Activated CD4-positive, alpha-beta T cell treated with anti-CD3 and anti-CD28 coated beads for 36 hours (primary cell): ENCODE measurements around the gene RELB. TPM values are rescaled to one million over a fixed set of nuclear protein-coding genes. Genes with fewer than 3 reads are reported as not detected.

Source experiments
- ATAC-seq: fragments of 200-7000 bp; cut with Tn5 transposase; one replicate; pipeline ENCODE4 v1.10.0; 2021; ENCODE audit warnings: mild to moderate bottlenecking, moderate library complexity
- CTCF ChIA-PET: fragments of 350-600 bp; sonication (Branson Sonifier 250); formaldehyde crosslinking; loops from one replicate; lab custom pipeline; 2021; ENCODE audit warnings: antibody characterized with exemption; lab: Charles Lee
- POLR2A ChIA-PET: fragments of 350-600 bp; sonication (Branson Sonifier 250); formaldehyde crosslinking; loops from one replicate; lab custom pipeline; 2021; ENCODE audit warnings: antibody characterized with exemption, inconsistent platforms; lab: Charles Lee
- DNase-seq: peaks from one replicate; pipeline ENCODE4 v3.0.0-alpha.2; 2020
- H3K27ac Mint-ChIP-seq: one replicate; pipeline ENCODE4 v1.8.0; 2021; ENCODE audit warnings: mixed read lengths
- H3K27me3 Mint-ChIP-seq: one replicate; pipeline ENCODE4 v1.8.0; 2021; ENCODE audit warnings: mixed read lengths
- H3K36me3 Mint-ChIP-seq: one replicate; pipeline ENCODE4 v1.8.0; 2021; ENCODE audit warnings: low read depth, mixed read lengths
- H3K4me1 Mint-ChIP-seq: one replicate; pipeline ENCODE4 v1.8.0; 2021; ENCODE audit warnings: mixed read lengths
- H3K4me3 Mint-ChIP-seq: one replicate; pipeline ENCODE4 v1.8.0; 2021; ENCODE audit warnings: mild to moderate bottlenecking, moderate library complexity, mixed read lengths
- H3K9me3 Mint-ChIP-seq: one replicate; pipeline ENCODE4 v1.8.0; 2021; ENCODE audit warnings: low read depth, mixed read lengths
- intact Hi-C, 2 experiments: fragments of 100-400 bp; cut with DNase I in 1 of 2; cut with micrococcal nuclease in 1 of 2; formaldehyde crosslinking; loops; one replicate each; pipeline versions ENCODE4 v1.14.2 to v1.15.1; 2022 to 2024; cut with DNase I, micrococcal nuclease
- total RNA-seq, 2 experiments: library from RNA; stranded (reverse); gene quantifications; one replicate each; pipeline ENCODE4 v1.2.3, GENCODE V29; 2021

Gene RELB
- total RNA-seq, result 10 to 100 TPM; 43.8 to 51.2 TPM

- peaks cover 16% of the 10 kb centered on the region for H3K4me1 Mint-ChIP-seq
- ATAC-seq (peak; percentile 53), DNase-seq (peak; percentile 97)
- H3K36me3 Mint-ChIP-seq, result peaks cover 16% of the 10 kb centered on the region
- peak within 1 kb of the TSS; percentile 97 for H3K27ac Mint-ChIP-seq
- H3K9me3 Mint-ChIP-seq, result no peaks in the 10 kb centered on the region
- H3K27me3 Mint-ChIP-seq, result no peaks in the 10 kb centered on the region
- ChIA-PET POLR2A (interaction anchor here (0.6 to 1.4 kb wide), 4 partner anchors 9 to 177 kb away, joined by 3 to 8 read pairs (median 6); partner anchors contain the start of genes BLOC1S3, CLASRP and TRAPPC6A), CTCF (interaction anchor here (0.6 to 2.3 kb wide), 8 partner anchors 11 to 561 kb away, joined by 3 to 7 read pairs (median 3); partner anchors contain the start of gene CLASRP)
- intact Hi-C loops, result loop anchor here (1.0 to 5.0 kb wide), 15 partner anchors 38 to 506 kb away; partner anchors contain the start of genes BLOC1S3 (in 2 of the 2), TRAPPC6A (in 2 of the 2), CLASRP (in 1 of the 2) and CLPTM1 (in 1 of the 2)
- H3K4me3 Mint-ChIP-seq, result peak within 1 kb of the TSS; percentile 94
Measured at GRCh38 chr19:45001087-45001739, at the start of gene RELB. Gene RELB (plus strand): TSS chr19:45001464. CDS start chr19:45001580, 116 bp downstream.

GRCh38 chr19:44954278-44954648 lies 47.0 kb upstream of the RELB start:
- ATAC-seq (peak; percentile 3), DNase-seq (no peak)
- intact Hi-C loops, result loop anchor here (1.0 to 2.0 kb wide), 5 partner anchors 39 to 739 kb away; partner anchors contain the start of genes NECTIN2 (in 1 of the 2), POLR1G (in 1 of the 2) and QPCTL (in 1 of the 2)
- Mint-ChIP-seq H3K4me3 (peak overlapping the region; percentile 95), H3K36me3 (peaks cover 3% of the 10 kb centered on the region), H3K4me1 (peaks cover 34% of the 10 kb centered on the region), H3K27me3 (no peaks in the 10 kb centered on the region), H3K27ac (peak overlapping the region; percentile 100), H3K9me3 (no peaks in the 10 kb centered on the region)
- ChIA-PET POLR2A (interaction anchor here (0.9 to 1.6 kb wide), 4 partner anchors 48 to 224 kb away, joined by 3 to 5 read pairs (median 4); partner anchors contain the start of genes BLOC1S3, TOMM40 and TRAPPC6A), CTCF (interaction anchor here (0.5 to 1.1 kb wide), 4 partner anchors 70 to 453 kb away, joined by 3 read pairs; no protein-coding TSS in a partner anchor)

GRCh38 chr19:44954649-44955504 lies 46.4 kb upstream of the RELB start, which contains the start of gene CLPTM1:
Gene CLPTM1 (plus strand): TSS chr19:44955380. CDS start chr19:44955396, 16 bp downstream.
- ChIA-PET CTCF (interaction anchor here (1.1 to 1.3 kb wide), 2 partner anchors 231 to 366 kb away, joined by 3 read pairs; no protein-coding TSS in a partner anchor), POLR2A (interaction anchor here (0.6 to 1.6 kb wide), 5 partner anchors 47 to 223 kb away, joined by 3 to 5 read pairs (median 4); partner anchors contain the start of genes BLOC1S3, TOMM40 and TRAPPC6A)
- peaks cover 39% of the 10 kb centered on the region for H3K4me1 Mint-ChIP-seq
- ATAC-seq, result peak; percentile 94
- H3K9me3 Mint-ChIP-seq, result no peaks in the 10 kb centered on the region
- peak within 1 kb of the TSS; percentile 95 for H3K4me3 Mint-ChIP-seq
- intact Hi-C loops, result loop anchor here (1.0 to 5.0 kb wide), 17 partner anchors 40 to 932 kb away; partner anchors contain the start of genes NECTIN2 (in 2 of the 2), BLOC1S3 (in 1 of the 2), CLASRP (in 1 of the 2) and ERCC2 (in 1 of the 2)
- H3K27ac Mint-ChIP-seq, result peak within 1 kb of the TSS; percentile 100
- peak; percentile 99 for DNase-seq
- H3K36me3 Mint-ChIP-seq, result peaks cover 3% of the 10 kb centered on the region
- H3K27me3 Mint-ChIP-seq, result no peaks in the 10 kb centered on the region

- Mint-ChIP-seq H3K27me3 (no peaks in the 10 kb centered on the region), H3K4me1 (peaks cover 46% of the 10 kb centered on the region), H3K36me3 (peaks cover 3% of the 10 kb centered on the region), H3K9me3 (no peaks in the 10 kb centered on the region), H3K27ac (peak overlapping the region; percentile 93), H3K4me3 (peak overlapping the region; percentile 95)
- ChIA-PET CTCF (interaction anchor here (0.6 to 1.3 kb wide), 5 partner anchors 10 to 232 kb away, joined by 3 to 4 read pairs (median 3); no protein-coding TSS in a partner anchor), POLR2A (interaction anchor here (0.9 kb wide), 1 partner anchor 223 kb away, joined by 4 read pairs; the partner anchor contains the start of genes BLOC1S3 and TRAPPC6A)
- intact Hi-C loops, result loop anchor here (1.0 to 5.0 kb wide), 16 partner anchors 46 to 932 kb away; partner anchors contain the start of genes NECTIN2 (in 2 of the 2), BLOC1S3 (in 1 of the 2), CLASRP (in 1 of the 2) and ERCC2 (in 1 of the 2)
- DNase-seq (peak; percentile 15), ATAC-seq (peak; percentile 18)
Measured at GRCh38 chr19:44955505-44956439, 45.5 kb upstream of the RELB start.

GRCh38 chr19:44957526-44957925 lies 43.7 kb upstream of the RELB start:
- POLR2A ChIA-PET, result interaction anchor here (0.6 kb wide), 3 partner anchors 19 to 214 kb away, joined by 3 to 5 read pairs (median 4); no protein-coding TSS in a partner anchor
- Mint-ChIP-seq H3K4me1 (peaks cover 46% of the 10 kb centered on the region), H3K36me3 (peaks cover 8% of the 10 kb centered on the region), H3K27me3 (no peaks in the 10 kb centered on the region), H3K4me3 (no peak overlapping the region), H3K27ac (peak overlapping the region; percentile 59), H3K9me3 (no peaks in the 10 kb centered on the region)
- DNase-seq (no peak), ATAC-seq (no peak)
- intact Hi-C loops, result loop anchor here in 1 of 2 experiments (5.0 kb wide), 1 partner anchor 930 kb away; the partner anchor contains the start of gene IRF2BP1
- CTCF ChIA-PET, result interaction anchor here (0.6 to 1.2 kb wide), 4 partner anchors 31 to 52 kb away, joined by 3 read pairs; partner anchors contain the start of gene APOE

GRCh38 chr19:44958090-44958489 lies 43.2 kb upstream of the RELB start:
- ATAC-seq (no peak), DNase-seq (no peak)
- Mint-ChIP-seq H3K36me3 (peaks cover 8% of the 10 kb centered on the region), H3K4me3 (no peak overlapping the region), H3K27ac (peak overlapping the region; percentile 59), H3K27me3 (no peaks in the 10 kb centered on the region), H3K4me1 (peaks cover 46% of the 10 kb centered on the region), H3K9me3 (no peaks in the 10 kb centered on the region)
- POLR2A ChIA-PET, result interaction anchor here (0.6 to 0.7 kb wide), 2 partner anchors 176 to 215 kb away, joined by 5 to 6 read pairs; no protein-coding TSS in a partner anchor
- CTCF ChIA-PET, result interaction anchor here (1.0 kb wide), 1 partner anchor 31 kb away, joined by 3 read pairs; no protein-coding TSS in a partner anchor
- intact Hi-C loops, result loop anchor here in 1 of 2 experiments (5.0 kb wide), 1 partner anchor 929 kb away; the partner anchor contains the start of gene IRF2BP1

- peaks cover 38% of the 10 kb centered on the region for H3K4me1 Mint-ChIP-seq
- no peaks in the 10 kb centered on the region for H3K27me3 Mint-ChIP-seq
- peak overlapping the region; percentile 63 for H3K27ac Mint-ChIP-seq
Measured at GRCh38 chr19:44959691-44960090, 41.6 kb upstream of the RELB start.

GRCh38 chr19:44960906-44961728 lies 40.1 kb upstream of the RELB start:
- H3K27ac Mint-ChIP-seq, result no peak overlapping the region
- ChIA-PET POLR2A (interaction anchor here (0.9 kb wide), 1 partner anchor 78 kb away, joined by 3 read pairs; no protein-coding TSS in a partner anchor), CTCF (interaction anchor here (0.9 to 1.4 kb wide), 3 partner anchors 9 to 365 kb away, joined by 3 to 5 read pairs (median 4); no protein-coding TSS in a partner anchor)

More at GRCh38 chr19:44959691-44960090, 41.6 kb upstream of the RELB start:
- POLR2A ChIA-PET, result no interaction called here
- Mint-ChIP-seq H3K9me3 (no peaks in the 10 kb centered on the region), H3K4me3 (no peak overlapping the region), H3K36me3 (peaks cover 9% of the 10 kb centered on the region)
- no peak for ATAC-seq
- DNase-seq, result no peak
- CTCF ChIA-PET, result interaction anchor here (0.5 to 1.4 kb wide), 3 partner anchors 7 to 378 kb away, joined by 4 to 5 read pairs (median 4); no protein-coding TSS in a partner anchor
- intact Hi-C loops, result loop anchor here in 1 of 2 experiments (5.0 kb wide), 1 partner anchor 928 kb away; the partner anchor contains the start of gene IRF2BP1

More at GRCh38 chr19:44960906-44961728, 40.1 kb upstream of the RELB start:
- DNase-seq, result no peak
- Mint-ChIP-seq H3K27me3 (no peaks in the 10 kb centered on the region), H3K4me1 (peaks cover 33% of the 10 kb centered on the region), H3K36me3 (peaks cover 11% of the 10 kb centered on the region), H3K9me3 (no peaks in the 10 kb centered on the region), H3K4me3 (no peak overlapping the region)
- intact Hi-C loops, result no loop called here
- no peak for ATAC-seq
